GM21381 (cell line): Measurements from ENCODE around the gene ZNF263.

Experiments
- ATAC-seq: cut with Tn5 transposase; IDR thresholded peaks from one replicate; pipeline ENCODE4 v1.9.1; 2021; ENCODE audit warnings: mild to moderate bottlenecking, moderate library complexity; ENCODE audit not compliant: unreplicated experiment

ZNF263 gene

DNA sequence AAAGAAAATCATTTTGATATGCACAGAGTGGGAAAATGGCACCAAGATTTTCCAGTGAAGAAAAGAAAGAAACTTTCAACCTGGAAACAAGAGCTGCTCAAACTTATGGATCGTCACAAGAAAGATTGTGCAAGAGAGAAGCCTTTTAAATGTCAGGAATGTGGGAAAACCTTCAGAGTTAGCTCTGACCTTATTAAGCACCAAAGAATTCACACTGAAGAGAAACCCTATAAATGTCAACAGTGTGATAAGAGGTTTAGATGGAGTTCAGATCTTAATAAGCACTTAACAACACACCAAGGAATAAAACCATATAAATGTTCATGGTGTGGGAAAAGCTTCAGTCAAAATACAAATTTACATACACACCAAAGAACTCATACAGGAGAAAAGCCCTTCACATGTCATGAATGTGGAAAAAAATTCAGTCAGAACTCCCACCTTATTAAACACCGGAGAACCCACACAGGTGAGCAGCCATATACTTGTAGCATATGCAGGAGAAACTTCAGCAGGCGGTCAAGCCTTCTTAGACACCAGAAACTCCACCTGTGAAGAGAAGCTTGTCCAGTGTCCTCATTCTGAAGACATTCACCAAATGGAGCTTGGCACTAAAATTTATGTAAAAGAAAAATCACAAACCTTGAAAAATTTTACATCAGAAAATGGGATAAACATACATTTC, 34.2 kb downstream of the ZNF263 start:
- no peak for ATAC-seq

DNA sequence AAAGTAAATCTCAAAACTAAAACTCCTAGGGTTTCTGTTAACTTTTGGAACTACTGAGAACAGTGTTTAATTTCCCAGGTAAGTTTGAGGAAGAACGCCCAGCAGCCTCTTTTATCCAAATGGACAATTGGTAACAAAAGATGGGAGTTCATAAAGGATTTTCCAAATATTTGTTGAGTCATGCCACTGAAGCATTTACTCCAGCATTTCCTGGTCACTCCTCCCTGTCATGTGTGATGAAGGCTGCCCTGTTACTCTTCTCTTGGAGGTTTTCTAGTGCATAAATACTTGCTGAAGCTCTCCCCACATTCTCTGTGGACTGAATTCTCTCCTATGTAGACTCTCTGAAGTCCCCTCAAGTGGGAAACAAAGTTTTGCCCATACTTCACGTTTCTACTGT, 38.5 kb downstream of the ZNF263 start:
- no peak for ATAC-seq

DNA sequence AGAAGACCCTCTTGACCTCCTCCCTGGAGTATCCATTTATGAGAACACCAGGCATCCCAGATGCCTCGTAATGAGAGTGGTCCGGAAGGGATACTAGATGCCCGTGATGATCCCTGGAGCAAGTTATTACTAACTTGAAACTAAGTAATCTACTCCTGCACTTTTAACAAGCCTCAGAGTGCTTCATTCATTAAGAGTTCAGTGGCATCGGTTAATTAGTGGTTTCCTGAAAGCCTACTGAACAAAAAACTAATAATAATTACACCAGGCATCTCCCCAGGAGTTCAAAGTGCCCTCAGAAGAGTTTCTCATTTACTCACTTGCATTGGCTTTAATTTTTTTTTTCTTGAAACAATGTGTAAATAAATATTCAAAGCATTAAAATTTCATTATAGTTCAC, 44.2 kb downstream of the ZNF263 start:
- no peak for ATAC-seq

DNA sequence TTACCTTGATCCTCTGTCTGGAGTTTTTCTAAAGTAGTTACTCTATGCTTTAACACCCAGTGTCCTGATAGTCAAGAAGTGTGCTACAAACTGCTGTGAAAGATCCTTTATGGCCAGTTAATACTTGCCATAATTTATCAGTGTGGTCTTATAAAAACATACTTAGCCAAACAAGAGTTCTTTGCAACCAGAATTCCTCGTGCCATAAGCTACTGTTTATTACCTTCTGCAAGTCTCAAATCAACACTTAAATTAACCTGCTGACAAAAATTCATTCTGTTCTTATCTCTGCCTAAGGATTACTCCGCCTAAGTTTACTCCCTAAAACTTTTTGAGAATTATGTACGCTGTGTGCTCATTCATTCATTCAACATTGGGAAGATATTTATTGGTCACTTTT, 44.8 kb downstream of the ZNF263 start:
- ATAC-seq = no peak

DNA sequence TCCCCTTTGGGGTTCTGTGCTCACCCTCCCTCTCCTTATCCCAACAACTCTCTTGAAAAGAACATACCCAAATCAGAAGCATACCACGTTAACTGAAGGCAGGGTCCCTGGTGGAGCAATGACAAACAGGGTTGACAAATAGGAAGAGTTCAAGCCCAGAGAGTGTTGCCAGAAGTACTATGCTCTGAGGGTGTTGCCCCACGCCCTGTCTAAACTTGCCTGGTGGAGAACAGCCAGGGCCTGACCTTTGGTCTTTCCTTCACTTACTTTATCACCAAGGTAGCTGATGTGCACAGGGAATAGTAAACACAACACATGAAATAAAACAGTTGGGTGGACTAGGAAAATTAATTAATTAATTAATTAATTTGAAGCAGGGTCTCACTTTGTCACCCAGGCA, 45.4 kb downstream of the ZNF263 start:
- no peak for ATAC-seq
